IPS DF 6.9 (cell line): ENCODE results near the gene MAP1S.

Experiments used
- DNase-seq: peaks from one replicate; pipeline ENCODE4 v3.0.0-alpha.2; 2013; ENCODE audit warnings: low read depth, low spot score
- H3K27ac ChIP-seq: one replicate; pipeline ENCODE4 v1.5.1; 2013; ENCODE audit warnings: low read length, control low read depth
- H3K27me3 ChIP-seq: 2 replicates; pipeline ENCODE4 v1.6.1; 2013; ENCODE audit warnings: mild to moderate bottlenecking, low read length; ENCODE audit not compliant: control insufficient read depth, insufficient read depth
- H3K36me3 ChIP-seq: 2 replicates; pipeline ENCODE4 v1.6.1; 2013; ENCODE audit warnings: low read length; ENCODE audit not compliant: control insufficient read depth, insufficient read depth
- H3K4me1 ChIP-seq: 2 replicates; pipeline ENCODE4 v1.6.1; 2013; ENCODE audit warnings: low read length; ENCODE audit not compliant: control insufficient read depth, insufficient read depth
- H3K4me3 ChIP-seq: 2 replicates; pipeline ENCODE4 v1.5.1; 2013; ENCODE audit warnings: mild to moderate bottlenecking, low read length
- H3K9me3 ChIP-seq: 2 replicates; pipeline ENCODE4 v1.6.1; 2013; ENCODE audit warnings: low read length, inconsistent platforms; ENCODE audit not compliant: control insufficient read depth, insufficient read depth
- WGBS: extraction: QIAGEN DNeasy Blood & Tissue Kit; methylation state at CpG from one replicate; pipeline ENCODE4 v1.1.7; 2013; ENCODE audit warnings: mixed read lengths, missing lambda C conversion rate; ENCODE audit not compliant: insufficient read length, insufficient coverage; 5-methylcytosine and 5-hydroxymethylcytosine counted together

The MAP1S gene

DNA sequence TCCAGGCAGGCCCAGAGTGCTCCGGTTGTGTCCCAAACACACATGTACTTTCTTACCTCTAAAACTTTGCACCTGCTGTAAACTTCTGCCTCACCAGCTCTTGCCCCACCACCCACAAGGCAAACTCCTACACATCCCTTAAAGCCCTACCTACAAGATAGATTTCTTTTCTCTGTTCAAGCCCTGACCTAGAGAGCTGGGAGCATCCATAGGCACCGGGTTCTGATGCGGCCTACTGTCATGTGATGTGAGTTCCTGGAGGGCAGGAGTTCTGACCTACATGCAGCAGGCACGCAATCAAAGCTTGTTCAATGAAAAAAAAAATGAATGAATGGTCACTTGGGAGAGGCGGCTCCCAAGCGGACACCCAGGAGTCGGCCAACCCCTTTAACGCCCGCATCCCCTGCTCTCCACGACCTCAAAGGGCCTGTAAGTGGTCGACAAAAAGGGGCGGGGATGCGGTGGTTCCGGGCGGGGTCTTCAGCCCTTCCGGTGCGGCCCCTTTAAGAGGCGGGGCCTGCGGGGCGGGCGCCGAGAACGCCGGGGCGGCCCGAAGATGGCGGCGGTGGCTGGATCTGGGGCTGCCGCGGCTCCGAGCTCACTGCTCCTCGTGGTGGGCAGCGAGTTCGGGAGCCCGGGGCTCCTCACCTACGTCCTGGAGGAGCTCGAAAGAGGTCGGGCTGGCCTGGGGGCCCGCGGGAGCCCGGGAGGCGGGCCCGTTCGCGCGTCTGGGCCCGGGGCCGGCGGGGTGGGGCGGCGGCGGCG is at the start of gene MAP1S:
Gene MAP1S (plus strand): TSS at position 534 of the 765 bp plus-strand sequence. CDS start 23 bp downstream, at position 557.
- H3K36me3 ChIP-seq: peaks cover 9% of the 10 kb centered on the region
- DNase-seq: no peak
- peak within 1 kb of the TSS; percentile 68 for H3K4me3 ChIP-seq
- H3K4me1 ChIP-seq: peaks cover 10% of the 10 kb centered on the region
- no CpG with 5 or more reads among the region's 53 CpGs for WGBS
- H3K9me3 ChIP-seq: no peaks in the 10 kb centered on the region
- H3K27me3 ChIP-seq: no peaks in the 10 kb centered on the region
- H3K27ac ChIP-seq: no peak within 1 kb of the TSS

- DNase-seq: no peak
- Histone ChIP-seq H3K27me3 (no peaks in the 10 kb centered on the region), H3K4me1 (no peaks in the 10 kb centered on the region), H3K9me3 (no peaks in the 10 kb centered on the region), H3K4me3 (no peak overlapping the region), H3K36me3 (peaks cover 7% of the 10 kb centered on the region), H3K27ac (no peak overlapping the region)
- no CpG with 5 or more reads among the region's 2 CpGs for WGBS
Observed at GRCh38 chr19:17671906-17672305, 47.4 kb upstream of the MAP1S start.

DNA sequence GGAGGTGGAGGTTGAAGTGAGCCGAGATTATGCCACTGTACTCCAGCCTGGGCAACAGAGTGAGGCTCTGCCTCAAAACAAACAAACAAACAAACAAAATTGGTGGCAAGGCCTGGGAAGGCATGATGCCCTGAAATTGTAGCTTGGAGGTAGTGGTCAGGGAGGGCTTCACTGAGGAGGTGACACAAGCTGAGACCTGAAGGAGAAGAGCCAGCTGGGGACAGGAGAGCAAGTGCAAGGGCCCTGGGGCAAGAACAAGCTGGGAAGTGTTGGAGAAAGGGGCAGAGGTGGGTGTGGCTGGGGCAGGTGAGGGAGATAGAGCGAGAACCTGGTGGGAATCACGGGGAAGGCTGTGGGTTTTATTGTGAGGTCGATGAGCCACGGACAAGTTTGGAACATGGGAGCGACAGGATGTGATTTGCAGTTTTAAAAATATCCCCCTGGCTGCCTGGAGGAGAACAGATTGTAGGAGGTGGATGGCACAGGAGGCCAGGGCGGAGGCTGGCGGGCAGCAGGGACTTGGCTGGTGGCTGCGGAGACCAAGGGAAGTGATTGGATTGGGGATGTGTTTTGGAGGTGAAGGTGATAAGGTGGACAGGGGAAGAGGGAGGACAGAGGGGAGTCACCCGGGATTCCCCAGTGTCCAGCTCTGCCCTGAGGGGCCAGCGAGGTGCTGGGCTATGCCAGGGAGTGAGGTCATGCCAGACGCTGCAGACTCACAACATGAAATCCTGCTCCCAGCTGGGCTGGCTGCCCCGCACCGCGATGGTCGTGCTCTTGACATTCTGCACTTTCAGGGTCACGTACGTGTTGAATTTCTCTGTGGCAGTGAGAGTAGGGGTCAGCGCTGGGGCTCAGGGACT is 45.1 kb upstream of the MAP1S start:
- no peaks in the 10 kb centered on the region for H3K9me3 ChIP-seq

DNA sequence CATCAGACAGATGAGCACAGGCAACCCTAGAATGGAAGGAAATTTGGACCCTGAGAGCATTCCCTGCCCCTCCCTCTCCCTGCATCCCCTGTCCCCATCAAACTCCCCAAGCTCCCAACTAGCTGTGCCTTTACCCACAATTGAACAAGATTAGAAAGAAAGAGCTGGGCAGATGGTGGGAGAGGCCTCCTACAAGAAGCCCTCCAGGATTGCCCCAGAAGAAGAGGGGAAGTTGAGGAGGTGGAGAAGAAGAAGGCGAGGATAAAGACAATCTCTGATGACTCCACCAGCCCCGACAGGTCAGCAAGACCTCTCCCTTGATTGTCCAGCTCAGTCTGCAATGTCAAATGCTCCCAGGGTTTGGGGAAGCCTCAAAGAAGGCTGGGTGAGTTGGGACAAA is 43.0 kb upstream of the MAP1S start:
- Histone ChIP-seq H3K36me3 (no peaks in the 10 kb centered on the region), H3K27me3 (no peaks in the 10 kb centered on the region), H3K27ac (no peak overlapping the region), H3K4me3 (no peak overlapping the region), H3K9me3 (no peaks in the 10 kb centered on the region), H3K4me1 (peaks cover 5% of the 10 kb centered on the region)
- WGBS: no CpG with 5 or more reads among the region's 2 CpGs
- no peak for DNase-seq

More for the DNA sequence above, 45.1 kb upstream of the MAP1S start:
- Histone ChIP-seq H3K36me3 (peaks cover 3% of the 10 kb centered on the region), H3K27ac (no peak overlapping the region), H3K4me3 (no peak overlapping the region), H3K27me3 (no peaks in the 10 kb centered on the region), H3K4me1 (peaks cover 2% of the 10 kb centered on the region; the same call in 1 of the 2 replicates)
- no CpG with 5 or more reads among the region's 19 CpGs for WGBS
- DNase-seq: no peak

- H3K36me3 ChIP-seq: no peaks in the 10 kb centered on the region
- H3K9me3 ChIP-seq: no peaks in the 10 kb centered on the region
- peaks cover 5% of the 10 kb centered on the region for H3K4me1 ChIP-seq
- no peak for DNase-seq
- H3K4me3 ChIP-seq: no peak overlapping the region
- no CpG with 5 or more reads among the region's 2 CpGs for WGBS
- no peak overlapping the region for H3K27ac ChIP-seq
- no peaks in the 10 kb centered on the region for H3K27me3 ChIP-seq
Observed at GRCh38 chr19:17677002-17677401, 42.3 kb upstream of the MAP1S start.

GRCh38 chr19:17678836-17679235 is 40.4 kb upstream of the MAP1S start:
- DNase-seq: no peak
- no peaks in the 10 kb centered on the region for H3K27me3 ChIP-seq
- whole genome bisulfite sequencing: no CpG with 5 or more reads among the region's 4 CpGs
- H3K4me1 ChIP-seq: peaks cover 5% of the 10 kb centered on the region
- no peaks in the 10 kb centered on the region for H3K36me3 ChIP-seq
- H3K9me3 ChIP-seq: no peaks in the 10 kb centered on the region
- no peak overlapping the region for H3K27ac ChIP-seq
- no peak overlapping the region for H3K4me3 ChIP-seq

DNA sequence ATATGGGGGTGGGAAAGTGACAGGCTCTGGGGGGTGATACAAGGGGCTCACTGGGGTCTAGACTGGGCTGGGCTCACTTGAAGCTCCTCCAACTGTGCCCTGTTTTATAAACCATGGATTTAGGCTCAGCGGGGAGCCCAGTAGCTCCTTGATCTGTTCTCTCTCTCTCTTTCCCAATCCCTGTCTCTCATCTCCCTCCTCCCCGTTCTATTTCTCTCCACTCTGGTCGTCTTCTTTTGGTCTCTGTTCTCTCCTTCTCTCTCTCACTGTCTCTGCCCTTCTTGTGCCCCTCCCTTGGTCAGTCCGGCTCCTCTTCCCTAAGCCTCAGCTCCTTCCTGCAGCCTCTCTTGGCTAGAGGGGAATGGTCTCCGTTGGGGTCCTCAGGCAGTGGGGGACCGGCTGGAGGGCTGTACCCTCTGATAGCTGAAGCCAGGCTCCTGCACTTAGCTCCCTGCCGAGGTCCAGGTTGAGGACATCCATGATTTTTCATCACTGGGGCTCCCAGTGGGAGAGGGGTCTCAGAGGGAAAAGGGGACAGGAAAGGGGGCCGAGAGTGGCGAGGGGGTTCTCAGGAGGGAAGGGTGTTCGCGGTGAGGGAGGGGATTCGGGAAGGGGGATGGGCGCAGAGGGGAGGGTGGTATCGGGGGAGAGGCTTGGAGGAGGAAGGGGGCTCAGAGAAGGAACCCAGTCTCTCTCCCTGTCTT is 39.6 kb upstream of the MAP1S start:
- DNase-seq: no peak
- WGBS: no CpG with 5 or more reads among the region's 14 CpGs
- no peak overlapping the region for H3K27ac ChIP-seq
- H3K4me3 ChIP-seq: peak overlapping the region; percentile 12; the same call in 1 of the 2 replicates
- H3K9me3 ChIP-seq: no peaks in the 10 kb centered on the region
- H3K4me1 ChIP-seq: peaks cover 5% of the 10 kb centered on the region
- no peaks in the 10 kb centered on the region for H3K36me3 ChIP-seq
- H3K27me3 ChIP-seq: no peaks in the 10 kb centered on the region

DNA sequence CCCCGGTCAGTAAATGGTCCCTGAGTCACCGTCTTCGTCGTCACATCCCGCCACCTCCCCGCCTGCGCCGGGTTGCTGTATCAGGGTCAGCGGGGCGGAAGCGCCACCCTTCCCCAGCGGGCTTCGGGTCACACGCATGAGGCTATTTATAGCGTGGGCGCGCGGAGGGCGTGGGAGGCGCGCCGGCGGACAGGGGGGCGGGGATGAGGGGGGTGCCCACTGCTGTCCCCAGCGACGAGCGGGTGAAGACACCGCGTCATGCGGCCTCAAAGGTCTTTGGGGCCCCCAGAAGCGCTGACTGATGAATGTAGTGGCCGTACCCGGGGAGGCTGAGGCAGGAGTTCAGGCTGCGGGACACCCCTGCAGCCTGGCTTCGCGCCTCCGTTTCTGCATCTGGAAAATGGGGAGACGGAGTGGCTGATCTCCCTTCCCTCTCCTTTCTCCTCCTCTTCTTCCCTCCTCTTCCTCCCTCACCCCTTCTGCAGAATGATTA is 39.0 kb upstream of the MAP1S start:
- H3K27me3 ChIP-seq: no peaks in the 10 kb centered on the region
- H3K36me3 ChIP-seq: no peaks in the 10 kb centered on the region
- WGBS: no CpG with 5 or more reads among the region's 38 CpGs
- peaks cover 5% of the 10 kb centered on the region for H3K4me1 ChIP-seq
- H3K9me3 ChIP-seq: no peaks in the 10 kb centered on the region
- H3K27ac ChIP-seq: no peak overlapping the region
- H3K4me3 ChIP-seq: peak overlapping the region; percentile 12; the same call in 1 of the 2 replicates
- DNase-seq: no peak

- no peak overlapping the region for H3K4me3 ChIP-seq
- no peaks in the 10 kb centered on the region for H3K9me3 ChIP-seq
- H3K36me3 ChIP-seq: no peaks in the 10 kb centered on the region
- no CpG with 5 or more reads among the region's 25 CpGs for WGBS
- no peak for DNase-seq
- H3K4me1 ChIP-seq: peaks cover 9% of the 10 kb centered on the region
- H3K27ac ChIP-seq: no peak overlapping the region
- no peaks in the 10 kb centered on the region for H3K27me3 ChIP-seq
Observed at GRCh38 chr19:17681505-17682125, 37.7 kb upstream of the MAP1S start.

DNA sequence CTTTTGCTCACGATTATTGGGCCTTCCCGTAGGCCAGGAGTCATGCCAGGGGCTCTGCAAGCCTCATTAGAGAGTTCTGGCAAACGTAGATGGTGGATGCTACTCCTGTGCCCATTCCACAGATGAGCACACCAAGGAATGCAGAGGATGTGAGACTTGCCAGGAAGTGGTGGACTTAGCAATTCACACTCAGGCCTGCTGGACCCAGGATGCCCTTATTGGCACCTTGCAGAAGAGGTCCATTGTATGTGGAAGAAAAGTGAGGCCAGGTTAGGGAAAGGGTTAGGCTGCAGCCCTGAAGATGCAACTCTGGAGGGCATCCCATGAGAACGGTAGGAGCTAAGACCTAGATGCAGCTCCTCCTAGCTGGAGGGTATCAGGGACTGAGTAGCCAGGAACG is 37.0 kb upstream of the MAP1S start:
- no CpG with 5 or more reads among the region's 5 CpGs for WGBS
- Histone ChIP-seq H3K27ac (no peak overlapping the region), H3K4me1 (peaks cover 9% of the 10 kb centered on the region), H3K4me3 (no peak overlapping the region), H3K9me3 (no peaks in the 10 kb centered on the region), H3K36me3 (no peaks in the 10 kb centered on the region), H3K27me3 (no peaks in the 10 kb centered on the region)
- DNase-seq: no peak
